A549 (cell line): ENCODE data around the gene GABBR2.

ENCODE experiments used
- MAFK ChIP-seq: fragments of 450-650 bp; IDR thresholded peaks from 2 replicates; pipeline ENCODE4 v1.6.1; 2014; ENCODE audit not compliant: partially characterized antibody
- MYC ChIP-seq: IDR thresholded peaks from 2 replicates; pipeline ENCODE4 v1.6.1; 2012; ENCODE audit warnings: mild to moderate bottlenecking, inconsistent platforms, low read length, improper control_type of control experiment, borderline replicate concordance

- TF ChIP-seq MAFK (no peak), MYC (no peak)
Observed at GRCh38 chr9:98515506-98516204, 193.1 kb downstream of the GABBR2 start.
